Measurements from ENCODE around the gene ANKRD42.

GRCh38 chr11:83170865-83171264 is 22.6 kb upstream of the ANKRD42 start:
- TF ChIP-seq CTCF (IDR thresholded peaks at IDR 0.05; ENCODE audit: borderline replicate concordance, extremely low read depth, low read length, poor library complexity, severe bottlenecking) (no peak), EZH2 (IDR thresholded peaks at IDR 0.05; ENCODE audit: borderline replicate concordance, low read depth, low read length, severe bottlenecking) (no peak)

All from DND-41 (cell line).